Islet precursor cell (in vitro differentiated cells): ENCODE results near the gene STK17A.
"Not testable (repeated sequence)": the region's sequence is repeated elsewhere in the genome, so short reads cannot be mapped to it uniquely, and the experiment has no call there.

Source experiments
- DNase-seq: peaks from one replicate; pipeline ENCODE4 v3.0.0-alpha.2; 2018

The STK17A gene

GRCh38 chr7:43660141-43660540 is 77.2 kb downstream of the STK17A start:
- DNase-seq = no peak

- DNase-seq = no peak
These were observed 81.8 kb downstream of the STK17A start for GRCh38 chr7:43664681-43665080.

- DNase-seq = no peak
These were observed 84.0 kb downstream of the STK17A start for GRCh38 chr7:43666938-43667337.

- DNase-seq = no peak
These were observed 85.1 kb downstream of the STK17A start for GRCh38 chr7:43668035-43668434.

GRCh38 chr7:43669286-43670081 is 86.6 kb downstream of the STK17A start:
- no peak for DNase-seq

GRCh38 chr7:43671521-43671920 is 88.6 kb downstream of the STK17A start:
- DNase-seq = no peak

- DNase-seq = not testable (repeated sequence)
These were observed 90.5 kb downstream of the STK17A start for GRCh38 chr7:43673243-43673976.

- DNase-seq = no peak
These were observed 91.9 kb downstream of the STK17A start for GRCh38 chr7:43674559-43675436.
